GF-D8 (cell line): ENCODE results near the gene KIF9.
"Not testable (repeated sequence)": the region's sequence is repeated elsewhere in the genome, so short reads cannot be mapped to it uniquely, and the experiment has no call there.

Experiments
- DNase-seq: peaks from one replicate; lab custom pipeline; 2025; lab: John Stamatoyannopoulos, UW

Gene KIF9, protein sequence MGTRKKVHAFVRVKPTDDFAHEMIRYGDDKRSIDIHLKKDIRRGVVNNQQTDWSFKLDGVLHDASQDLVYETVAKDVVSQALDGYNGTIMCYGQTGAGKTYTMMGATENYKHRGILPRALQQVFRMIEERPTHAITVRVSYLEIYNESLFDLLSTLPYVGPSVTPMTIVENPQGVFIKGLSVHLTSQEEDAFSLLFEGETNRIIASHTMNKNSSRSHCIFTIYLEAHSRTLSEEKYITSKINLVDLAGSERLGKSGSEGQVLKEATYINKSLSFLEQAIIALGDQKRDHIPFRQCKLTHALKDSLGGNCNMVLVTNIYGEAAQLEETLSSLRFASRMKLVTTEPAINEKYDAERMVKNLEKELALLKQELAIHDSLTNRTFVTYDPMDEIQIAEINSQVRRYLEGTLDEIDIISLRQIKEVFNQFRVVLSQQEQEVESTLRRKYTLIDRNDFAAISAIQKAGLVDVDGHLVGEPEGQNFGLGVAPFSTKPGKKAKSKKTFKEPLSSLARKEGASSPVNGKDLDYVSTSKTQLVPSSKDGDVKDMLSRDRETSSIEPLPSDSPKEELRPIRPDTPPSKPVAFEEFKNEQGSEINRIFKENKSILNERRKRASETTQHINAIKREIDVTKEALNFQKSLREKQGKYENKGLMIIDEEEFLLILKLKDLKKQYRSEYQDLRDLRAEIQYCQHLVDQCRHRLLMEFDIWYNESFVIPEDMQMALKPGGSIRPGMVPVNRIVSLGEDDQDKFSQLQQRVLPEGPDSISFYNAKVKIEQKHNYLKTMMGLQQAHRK

DNA sequence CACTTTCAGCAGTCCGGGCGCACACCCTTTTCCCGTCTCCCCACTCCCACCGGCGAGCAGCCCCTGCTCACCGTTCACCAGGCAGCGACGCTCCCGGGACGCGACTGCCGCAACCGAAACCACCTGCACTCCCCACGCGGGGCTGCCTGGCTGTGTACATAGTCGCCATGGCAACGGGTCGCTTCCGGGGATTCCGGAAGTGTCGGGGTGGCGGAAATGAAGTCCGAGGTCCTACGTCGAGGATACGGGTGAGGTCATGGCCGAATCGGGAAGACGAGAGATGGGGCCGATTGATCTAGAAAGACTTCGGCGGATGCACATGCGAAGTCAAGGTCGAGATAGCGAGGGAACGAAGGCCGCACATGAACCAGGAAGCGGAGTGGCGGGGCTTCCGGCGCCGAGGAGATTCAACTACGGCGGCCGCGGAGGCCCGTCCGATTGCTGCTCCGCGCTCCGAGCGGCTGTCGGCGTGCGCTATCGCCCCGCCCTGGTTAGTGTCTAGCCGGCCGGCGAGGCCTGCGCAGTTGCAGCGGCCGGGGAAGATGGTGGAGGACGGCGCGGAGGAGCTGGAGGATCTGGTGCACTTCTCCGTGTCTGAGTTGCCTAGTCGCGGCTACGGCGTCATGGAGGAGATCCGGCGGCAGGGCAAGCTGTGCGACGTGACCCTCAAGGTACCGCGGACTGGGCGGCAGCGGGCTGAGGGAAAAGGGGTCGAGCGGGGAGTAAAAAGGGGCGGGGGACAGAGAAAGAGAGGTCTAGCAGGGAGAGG, at the start of gene KIF9, which contains the start of gene KLHL18:
Gene KIF9 (minus strand): TSS at position 376 of the 769 bp plus-strand sequence. CDS start 5,425 bp downstream, outside the sequence.
Gene KLHL18 (plus strand): TSS at position 521 of the 769 bp plus-strand sequence. CDS start 22 bp downstream, at position 543.
- DNase-seq = peak; percentile 77

DNA sequence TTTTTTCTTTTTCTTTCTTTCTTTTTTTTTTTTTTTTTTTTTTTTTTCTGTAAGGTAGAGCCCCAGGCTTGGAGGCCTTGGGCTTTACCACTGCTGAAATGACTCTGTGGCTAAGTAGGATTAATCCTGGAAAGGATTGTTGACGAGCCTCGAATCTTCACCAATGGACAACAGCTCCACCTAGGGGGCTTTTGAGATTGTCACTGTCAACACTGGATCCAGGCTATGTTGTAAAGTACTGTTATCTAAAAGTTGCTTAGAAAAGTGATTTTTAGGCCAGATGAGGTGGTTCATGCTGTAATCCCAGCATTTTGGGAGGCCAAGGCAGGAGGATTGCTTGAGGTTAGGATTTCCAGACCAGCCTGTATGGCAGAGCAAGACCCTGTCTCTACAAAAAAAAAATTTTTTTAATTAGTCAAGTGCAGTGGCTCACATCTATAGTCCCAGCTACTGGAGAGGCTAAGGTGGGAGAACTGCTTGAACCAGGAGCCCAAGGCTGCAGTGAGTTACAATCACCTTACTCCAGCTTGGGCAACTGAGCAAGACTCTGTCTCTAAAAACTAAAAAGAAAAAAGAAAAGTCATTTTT, 41.8 kb upstream of the KIF9 start:
- peak; percentile 28 for DNase-seq

DNA sequence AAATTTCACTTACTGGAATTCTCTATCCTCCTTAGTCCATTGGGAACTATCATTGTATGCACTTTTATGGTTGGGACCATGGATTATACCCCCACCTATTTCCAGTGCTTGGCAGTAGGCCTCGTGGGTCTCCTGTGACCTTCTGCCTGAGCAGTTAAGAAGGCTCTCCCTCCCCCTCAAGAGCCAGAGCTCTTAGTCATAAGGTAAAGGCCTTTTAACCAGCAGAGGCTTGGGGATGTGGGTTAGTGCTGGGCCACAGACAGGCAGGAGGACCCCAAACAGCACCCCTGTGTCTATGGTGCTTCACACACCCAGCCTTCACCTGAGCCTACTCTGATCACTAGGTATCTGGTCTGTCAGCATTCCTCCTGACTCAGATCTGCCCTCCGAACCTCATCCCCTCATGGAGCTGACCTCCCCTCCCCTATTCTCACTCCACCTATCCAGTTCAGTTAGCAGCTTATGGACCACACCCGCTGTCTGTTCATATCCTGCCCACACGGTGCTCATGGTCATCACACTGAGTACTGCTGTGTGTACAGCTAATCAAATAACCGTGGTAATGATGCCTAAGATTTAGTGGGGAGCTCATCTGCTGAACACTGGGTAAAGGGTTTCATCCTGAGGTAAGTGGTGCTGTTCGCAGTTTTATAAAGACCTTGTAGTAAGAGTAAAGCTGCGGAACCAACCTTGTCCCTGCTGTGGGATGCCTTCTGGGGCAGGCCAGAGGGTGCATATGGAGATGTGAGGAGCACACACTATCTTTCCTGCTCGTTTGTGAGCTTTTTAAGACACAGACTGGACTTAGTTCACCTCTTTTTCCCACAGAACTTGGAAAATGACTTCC, 41.1 kb upstream of the KIF9 start:
- no peak for DNase-seq

DNA sequence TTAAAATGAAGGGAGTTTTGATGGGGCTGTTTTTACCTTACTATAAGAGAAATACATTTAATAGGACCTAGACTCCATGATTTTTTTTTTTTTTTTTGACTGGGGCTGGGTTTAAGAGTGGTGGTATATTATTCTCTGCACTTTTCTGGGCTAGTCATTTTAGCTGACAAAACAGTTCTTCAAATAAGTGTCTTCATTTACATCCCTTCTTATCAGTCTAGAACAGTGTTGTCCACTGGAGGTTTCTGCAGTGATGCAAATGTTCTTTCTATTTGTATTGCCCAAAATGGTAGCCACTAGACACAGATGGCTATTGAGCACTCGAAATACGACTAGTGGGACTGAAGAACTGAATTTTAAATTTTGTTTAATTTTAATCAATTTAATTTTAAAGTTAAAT, 37.4 kb upstream of the KIF9 start:
- no peak for DNase-seq

DNA sequence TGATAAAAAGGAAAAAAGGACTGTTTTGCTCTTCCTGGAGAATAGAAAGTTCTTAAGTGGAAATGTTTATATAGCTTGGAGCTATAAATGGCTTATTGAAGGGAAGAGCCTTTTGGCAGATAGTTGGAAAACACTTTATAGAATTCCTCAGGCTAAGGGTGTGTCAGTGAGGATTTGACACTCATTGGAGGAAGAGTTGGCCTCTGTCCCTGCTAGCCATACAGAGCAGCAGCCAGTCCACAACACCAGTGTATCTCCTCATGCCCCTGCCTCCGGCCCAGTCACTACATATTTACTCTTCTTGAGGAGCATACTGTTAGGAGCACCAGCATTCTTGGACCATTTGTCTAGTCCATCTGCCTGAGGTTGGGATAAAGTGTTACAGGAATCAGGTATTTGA, 36.3 kb upstream of the KIF9 start:
- DNase-seq = no peak

DNA sequence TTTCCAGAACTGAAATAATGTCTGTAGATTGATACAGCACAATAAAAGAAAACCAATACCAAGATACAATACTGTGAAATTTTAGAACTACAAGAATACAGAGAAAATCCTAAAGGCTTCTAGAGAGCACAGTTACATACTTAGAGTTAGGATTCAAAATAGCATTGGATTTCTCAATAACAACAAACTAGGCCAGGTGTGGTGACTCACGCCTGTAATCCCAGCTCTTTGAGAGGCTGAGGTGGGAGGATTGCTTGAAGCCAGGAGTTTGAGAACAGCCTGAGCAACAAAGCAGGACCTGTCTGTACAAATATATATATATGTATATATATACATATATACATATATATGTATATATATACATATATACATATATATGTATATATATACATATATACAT, 33.6 kb upstream of the KIF9 start:
- not testable (repeated sequence) for DNase-seq

DNA sequence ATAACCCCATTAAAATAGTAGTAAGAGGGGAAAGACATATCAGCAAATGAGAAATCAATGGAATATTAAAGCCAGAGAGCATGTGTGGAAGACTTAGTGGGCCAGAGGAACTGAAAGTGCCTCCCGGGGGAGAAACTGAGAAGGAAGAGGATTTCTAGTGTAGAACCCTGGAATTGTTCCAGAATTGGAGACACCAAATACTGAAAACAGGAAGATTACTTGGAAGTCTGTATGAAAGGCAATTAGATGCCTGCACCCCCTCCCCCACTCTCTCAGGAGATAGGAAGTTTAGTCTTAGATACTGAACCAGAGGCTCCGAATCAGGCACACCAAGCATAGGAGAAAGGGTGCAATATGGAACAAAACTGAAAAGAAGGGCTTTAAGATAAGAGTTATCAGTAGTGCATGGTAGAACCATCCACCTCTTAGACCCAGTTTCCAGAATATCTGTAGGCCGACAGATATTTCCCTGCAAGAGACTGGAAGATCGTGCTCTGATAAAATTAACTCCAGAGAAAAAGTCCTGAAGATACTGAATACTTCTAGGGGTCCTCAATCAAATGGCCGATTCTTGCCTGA, 32.6 kb upstream of the KIF9 start:
- DNase-seq = peak; percentile 16

DNA sequence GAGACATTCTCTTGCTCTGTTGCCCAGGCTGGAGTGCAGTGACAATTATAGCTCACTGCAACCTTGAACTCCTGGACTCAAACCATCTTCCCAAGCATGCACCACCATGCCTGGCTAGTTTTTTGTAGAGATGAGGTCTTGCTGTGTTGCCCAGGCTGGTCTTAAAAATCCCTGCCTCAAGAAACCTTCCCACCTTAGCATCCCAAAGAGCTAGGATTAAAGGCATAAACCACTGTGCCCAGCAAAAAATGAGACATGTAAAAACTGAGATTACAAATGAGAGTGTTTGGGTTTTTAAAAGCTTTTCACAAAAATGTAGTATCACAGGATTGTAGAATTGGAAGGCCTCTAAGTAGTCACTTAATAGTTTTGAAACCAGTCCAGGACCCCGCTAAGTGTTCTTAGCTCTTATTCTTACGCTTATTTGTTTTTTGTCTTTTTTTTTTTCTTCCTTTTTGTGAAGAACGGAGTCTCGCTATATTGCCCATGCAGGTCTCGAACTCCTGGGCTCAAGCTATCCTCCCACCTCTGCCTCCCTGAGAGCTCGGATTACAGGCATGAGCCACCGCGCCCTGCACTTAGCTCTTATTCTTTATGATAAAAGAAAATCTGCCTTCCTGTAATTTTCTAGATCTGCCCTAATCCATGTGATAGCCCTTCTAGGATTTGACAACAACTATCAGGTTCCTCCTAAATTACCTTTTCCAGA, 31.6 kb upstream of the KIF9 start:
- DNase-seq = no peak

DNA sequence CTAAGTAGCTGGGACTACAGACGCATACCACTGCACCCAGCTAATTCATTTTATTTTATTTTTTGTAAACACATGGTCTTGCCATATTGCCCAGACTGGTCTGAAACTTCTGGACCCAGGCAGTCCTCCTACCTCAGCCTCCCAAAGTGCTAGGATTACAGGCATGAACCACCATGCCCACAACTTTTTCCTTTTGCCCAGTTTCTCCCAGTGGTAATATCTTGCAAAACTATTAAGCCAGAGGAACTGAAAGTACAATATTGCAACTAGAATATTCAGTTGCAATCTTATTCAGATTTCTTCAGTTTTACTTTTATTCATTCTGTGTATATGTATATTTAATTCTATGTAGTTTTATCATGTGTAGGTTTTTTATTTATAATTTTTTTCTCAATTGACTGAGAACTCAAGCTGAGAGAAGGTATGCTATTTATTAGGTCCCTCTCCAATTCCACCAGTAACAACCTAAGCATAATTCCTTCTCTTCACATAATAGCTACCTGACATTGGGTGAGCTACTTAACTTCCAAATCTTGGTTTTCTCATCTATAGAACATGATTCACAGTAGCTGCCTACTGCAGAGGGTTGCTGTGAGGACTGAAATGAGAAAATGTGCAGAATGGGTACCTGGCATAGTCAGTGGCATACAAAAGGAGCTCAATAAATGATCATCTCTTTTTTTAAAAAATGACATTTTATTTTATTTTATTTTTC, 30.9 kb upstream of the KIF9 start:
- no peak for DNase-seq

DNA sequence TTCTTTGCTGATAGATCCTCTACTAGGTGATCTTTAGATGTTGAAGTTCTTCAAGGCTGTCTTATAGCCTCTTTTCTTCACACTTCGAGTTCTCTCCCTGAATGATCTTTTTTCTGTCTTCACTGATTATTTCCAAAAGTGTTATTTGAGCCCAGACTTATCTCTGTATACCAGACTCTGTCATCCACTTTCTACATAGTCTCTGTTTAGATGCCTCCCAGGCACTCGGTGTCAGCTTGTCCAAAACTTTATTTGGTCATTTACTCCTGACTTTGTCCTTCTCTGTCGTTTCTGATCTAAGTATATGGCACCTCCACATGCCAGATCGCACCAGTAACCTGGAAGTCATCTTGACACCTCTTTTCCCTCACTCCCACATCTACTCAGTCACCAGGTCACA, 27.8 kb upstream of the KIF9 start:
- no peak for DNase-seq

DNA sequence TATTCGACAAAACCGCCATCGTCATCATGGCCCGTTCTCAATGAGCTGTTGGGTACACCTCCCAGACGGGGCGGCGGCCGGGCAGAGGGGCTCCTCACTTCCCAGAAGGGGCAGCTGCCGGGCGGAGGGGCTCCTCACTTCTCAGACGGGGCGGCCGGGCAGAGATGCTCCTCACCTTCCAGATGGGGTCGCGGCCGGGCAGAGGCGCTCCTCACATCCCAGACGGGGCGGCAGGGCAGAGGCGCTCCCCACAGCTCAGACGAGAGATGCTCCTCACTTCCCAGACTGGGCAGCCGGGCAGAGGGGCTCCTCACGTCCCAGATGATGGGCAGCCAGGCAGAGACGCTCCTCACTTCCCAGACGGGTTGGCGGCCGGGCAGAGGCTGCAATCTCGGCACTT, 26.6 kb upstream of the KIF9 start:
- DNase-seq = not testable (repeated sequence)

DNA sequence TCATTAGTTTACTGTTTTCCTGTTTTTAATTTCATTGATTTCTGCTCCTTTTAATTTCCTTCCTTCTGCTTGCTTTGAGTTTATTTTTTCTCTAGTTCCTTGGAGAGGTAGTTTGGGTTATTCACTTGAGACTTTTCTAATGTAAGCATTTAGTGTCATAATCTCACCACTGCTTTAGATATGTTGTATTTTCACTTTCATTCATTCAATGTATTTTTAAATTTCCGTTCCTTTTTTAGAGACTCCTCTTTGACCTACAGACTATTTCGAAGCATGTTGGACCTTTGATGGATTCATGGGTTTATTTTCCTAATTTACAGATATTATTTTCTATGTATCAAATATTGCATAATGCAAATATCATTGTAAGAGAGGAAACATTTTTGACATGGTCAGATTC, 23.4 kb upstream of the KIF9 start:
- no peak for DNase-seq

DNA sequence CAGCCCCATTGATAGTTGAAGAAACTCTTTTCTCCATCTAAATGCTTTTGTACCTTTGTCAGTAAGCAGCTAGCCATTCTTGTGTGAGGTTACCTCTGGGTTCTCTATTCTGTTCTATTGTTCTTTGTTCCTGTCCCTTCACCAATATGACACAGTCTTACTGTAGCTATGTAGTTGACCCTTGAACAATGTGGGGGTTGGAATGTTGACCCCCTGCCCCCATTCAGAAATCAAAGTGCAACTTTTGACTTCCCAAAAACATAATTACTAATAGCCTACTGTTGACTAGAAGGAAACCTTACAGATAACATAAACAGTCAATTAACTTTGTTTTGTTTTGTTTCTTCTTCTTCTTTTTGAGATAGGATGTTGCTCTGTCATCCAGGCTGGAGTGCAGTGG, 18.9 kb upstream of the KIF9 start:
- DNase-seq = no peak

DNA sequence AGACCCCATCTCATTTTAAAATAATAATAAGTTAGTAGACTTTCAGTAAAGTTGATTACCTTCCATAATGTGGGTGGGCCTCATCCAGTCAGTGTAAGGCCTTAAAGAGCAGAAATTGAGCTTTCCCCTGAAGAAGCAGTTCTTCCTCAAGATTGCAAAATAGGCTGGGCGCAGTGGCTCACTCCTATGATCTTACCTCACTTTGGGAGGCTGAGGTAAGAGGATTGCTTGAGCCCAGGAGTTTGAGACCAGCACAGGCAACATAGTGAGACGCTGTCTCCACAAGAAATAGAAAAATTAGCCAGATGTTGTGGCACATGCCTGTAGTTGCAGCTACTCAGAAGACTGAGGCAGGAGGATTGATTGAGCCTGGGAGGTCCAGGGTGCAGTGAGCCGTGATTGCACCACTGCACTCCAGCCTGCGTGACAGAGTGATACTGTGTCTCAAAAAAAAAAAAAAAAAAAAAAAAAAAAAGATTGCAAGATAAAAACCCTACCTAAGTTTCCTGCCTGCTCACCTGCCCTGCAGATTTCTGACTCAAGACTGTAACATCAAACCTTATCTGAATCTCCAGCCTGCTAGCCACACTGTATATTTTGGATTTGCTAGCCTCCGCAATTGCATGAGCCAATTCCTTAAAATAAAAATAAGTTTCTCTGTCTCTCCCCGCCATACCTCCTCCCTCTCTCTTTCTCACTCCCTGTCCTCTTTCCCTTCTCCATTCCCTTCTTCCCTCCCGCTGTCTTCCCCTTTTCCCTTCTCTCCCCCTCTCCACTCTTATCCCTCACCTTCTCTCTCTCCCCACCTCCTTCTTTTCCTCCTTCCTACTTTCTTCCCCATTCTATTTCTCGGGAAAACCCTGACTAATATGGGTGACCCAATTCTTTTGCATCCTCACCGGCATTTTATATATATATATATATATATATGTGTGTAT, 17.1 kb upstream of the KIF9 start:
- no peak for DNase-seq

DNA sequence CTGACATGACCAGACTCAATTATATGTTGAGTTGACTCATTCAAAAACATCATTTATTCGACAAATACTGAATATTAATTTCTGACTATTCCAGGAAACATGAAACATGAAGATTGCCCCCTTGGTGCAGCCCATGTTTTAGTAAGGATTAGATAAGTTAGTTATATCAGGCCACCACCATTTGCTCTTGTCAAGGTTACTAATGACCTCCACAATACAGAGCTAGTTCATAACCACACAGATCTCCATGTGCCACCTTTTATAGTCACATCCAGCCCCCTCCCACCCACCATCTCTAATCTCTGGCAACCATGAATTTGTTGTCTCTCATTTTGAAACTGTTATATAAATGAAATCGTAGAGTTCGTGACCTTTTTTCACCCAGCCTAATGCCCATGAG, 15.8 kb upstream of the KIF9 start:
- no peak for DNase-seq

DNA sequence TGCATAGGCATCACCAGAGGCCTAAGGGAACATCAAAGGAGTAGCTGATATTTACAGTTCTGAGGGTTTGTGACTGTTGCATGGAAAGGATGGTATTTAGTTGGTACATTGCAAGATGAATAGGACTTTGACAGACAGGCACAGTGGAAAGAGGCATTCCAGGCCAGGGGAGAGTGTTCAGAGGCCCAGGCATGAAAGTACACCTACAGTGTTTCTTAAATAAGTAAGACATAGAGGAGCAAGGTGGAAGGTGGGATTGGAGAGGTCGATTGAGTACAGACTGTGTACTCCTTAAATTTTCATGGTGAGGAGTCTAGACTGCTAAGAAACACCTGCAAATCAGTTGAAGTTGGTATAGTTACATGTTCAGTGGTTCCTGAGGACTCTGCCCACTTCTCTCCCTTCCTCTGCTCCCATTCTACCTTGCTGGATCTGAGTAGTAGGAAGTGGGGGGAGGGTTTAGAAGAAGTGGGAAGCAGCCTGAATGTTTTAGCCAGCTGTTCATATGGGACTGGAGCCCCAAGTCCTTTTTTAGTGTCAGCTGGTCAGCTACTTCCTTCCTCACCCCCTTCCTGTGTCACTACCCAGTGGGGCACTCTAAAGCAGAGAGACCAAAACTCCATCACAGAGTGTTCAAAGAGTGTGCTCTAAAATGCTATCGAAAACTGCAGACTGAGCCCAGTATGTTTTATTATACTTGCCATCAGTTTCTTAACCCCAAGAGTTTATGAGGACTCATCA, 14.1 kb upstream of the KIF9 start:
- DNase-seq = no peak

DNA sequence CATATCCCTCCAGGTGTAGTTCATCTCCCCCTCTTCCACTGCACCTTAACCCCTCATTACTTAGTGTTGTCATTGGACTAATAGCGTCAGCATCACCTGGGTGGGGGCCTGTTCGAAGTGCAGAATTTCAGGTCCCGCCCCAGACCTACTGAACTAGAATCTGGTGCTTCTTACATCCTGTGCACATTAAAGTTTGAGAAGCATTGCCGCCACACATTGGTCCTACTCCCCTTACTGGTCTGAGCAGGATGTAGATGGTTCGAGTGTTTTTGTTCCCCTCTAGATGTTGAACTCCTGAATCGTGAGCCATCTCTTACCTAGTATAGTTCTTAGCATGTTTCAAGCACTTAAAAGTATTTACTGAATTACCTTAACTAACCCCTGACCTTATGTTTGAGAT, 13.4 kb upstream of the KIF9 start:
- DNase-seq = no peak

DNA sequence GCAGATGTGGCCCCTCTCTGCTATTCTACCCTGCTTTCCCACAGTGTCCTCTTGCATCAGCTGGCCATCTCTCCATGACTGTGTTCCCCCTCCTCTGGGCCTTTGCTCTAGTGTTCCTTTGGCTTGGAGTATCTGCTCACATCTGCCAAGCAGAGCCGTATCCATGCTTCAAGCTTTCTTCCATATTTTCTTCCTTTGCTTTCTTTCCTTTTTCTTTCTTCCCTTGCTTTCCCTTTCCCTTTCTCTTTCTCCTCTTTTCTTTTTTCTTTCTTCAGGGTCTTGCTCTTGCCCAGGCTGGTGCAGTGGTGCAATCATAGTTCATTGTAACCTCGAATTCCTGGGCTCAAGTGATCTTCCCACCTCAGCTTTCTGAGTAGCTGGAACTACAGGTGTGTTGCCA, 12.7 kb upstream of the KIF9 start:
- no peak for DNase-seq
